K562 (cell line): ENCODE measurements around the gene C6orf89. TPM values are rescaled to one million over a fixed set of nuclear protein-coding genes. Genes with fewer than 3 reads are reported as not detected.
A peak's percentile ranks its signal among the peaks of the same experiment; 100 is the strongest.

ENCODE experiments used
- CBX8 ChIP-seq: fragments of 200-600 bp; sonication (generic); IDR thresholded peaks from 2 replicates; pipeline ENCODE4 v1.6.1; 2012; ENCODE audit warnings: borderline replicate concordance, mixed run types, low read depth, mild to moderate bottlenecking, moderate library complexity, mixed read lengths, low read length, control low read depth, inconsistent platforms; ENCODE audit not compliant: poor library complexity, severe bottlenecking; ENCODE audit errors: extremely low read depth
- CHCHD3 ChIP-seq: fragments of 250-450 bp; sonication (Bioruptor Pico); IDR thresholded peaks from 2 replicates; pipeline ENCODE4 v2.1.2; 2022; ENCODE audit warnings: mild to moderate bottlenecking
- CREBBP ChIP-seq: IDR thresholded peaks from one replicate; pipeline ENCODE4 v1.6.1; 2012; ENCODE audit warnings: low read depth, mild to moderate bottlenecking, control low read depth, inconsistent platforms, low read length
- ESRRA ChIP-seq: fragments of 450-650 bp; IDR thresholded peaks from 2 replicates; pipeline ENCODE4 v1.6.1; 2014; ENCODE audit warnings: low read depth, mild to moderate bottlenecking, moderate library complexity, borderline replicate concordance
- FOXM1 ChIP-seq, 2 experiments: fragments of 450-650 bp in 1 of 2; sonication (generic) in 1 of 2; formaldehyde crosslinking in 1 of 2; IDR thresholded peaks; 2 replicates each; pipeline versions ENCODE4 v1.6.1 to v1.9.0; 2017 to 2022; ENCODE audit warnings: low read depth in 2 of 2, mild to moderate bottlenecking in 2 of 2, missing genetic modification reagents in 1 of 2, moderate library complexity in 1 of 2
- GATAD2A ChIP-seq: fragments of 450-650 bp; IDR thresholded peaks from 2 replicates; pipeline ENCODE4 v1.6.1; 2017
- HDAC8 ChIP-seq: fragments of 450-650 bp; IDR thresholded peaks from 2 replicates; pipeline ENCODE4 v1.6.1; 2016; ENCODE audit warnings: mild to moderate bottlenecking, missing genetic modification characterization, moderate library complexity, missing compliant biosample characterization
- KDM5B ChIP-seq: fragments of 200-600 bp; sonication (generic); IDR thresholded peaks from 2 replicates; pipeline ENCODE4 v1.6.1; 2012; ENCODE audit warnings: low read depth, mild to moderate bottlenecking, moderate library complexity, low read length, control low read depth, inconsistent platforms; ENCODE audit not compliant: insufficient replicate concordance
- NFE2 ChIP-seq: IDR thresholded peaks from 2 replicates; pipeline ENCODE4 v1.6.1; 2014; ENCODE audit warnings: antibody characterized with exemption, low read depth
- POLR2B ChIP-seq: fragments of 450-650 bp; IDR thresholded peaks from 2 replicates; pipeline ENCODE4 v1.6.1; 2018; ENCODE audit warnings: low read depth; ENCODE audit not compliant: partially characterized antibody
- PTTG1 ChIP-seq: fragments of 450-650 bp; IDR thresholded peaks from 2 replicates; pipeline ENCODE4 v1.6.1; 2016; ENCODE audit warnings: low read depth, mild to moderate bottlenecking, missing genetic modification characterization, missing compliant biosample characterization
- RAD51 ChIP-seq: fragments of 450-650 bp; IDR thresholded peaks from 2 replicates; pipeline ENCODE4 v1.7.1; 2016; ENCODE audit warnings: low read depth, mild to moderate bottlenecking, borderline replicate concordance
- RUNX1 ChIP-seq: sonication (generic); IDR thresholded peaks from 2 replicates; pipeline ENCODE4 v1.6.1; 2016; ENCODE audit warnings: antibody characterized with exemption, low read depth
- TBL1XR1 ChIP-seq, 2 experiments: IDR thresholded peaks; 2 replicates each; pipeline ENCODE4 v1.6.1; 2012; ENCODE audit warnings: improper control_type of control experiment in 2 of 2, low read length in 2 of 2, mild to moderate bottlenecking in 1 of 2
- ZNF146 ChIP-seq: IDR thresholded peaks from one replicate; pipeline ENCODE4 v1.6.1; 2018; ENCODE audit warnings: missing compliant biosample characterization; ENCODE audit not compliant: unreplicated experiment
- ZNF384 ChIP-seq: IDR thresholded peaks from 2 replicates; pipeline ENCODE4 v1.6.1; 2012; ENCODE audit warnings: low read depth, low read length, improper control_type of control experiment
- polyA plus RNA-seq, 8 experiments: library from polyadenylated mRNA; depleted of rRNA in 4 of 8; stranded (reverse) in 5 of 8; unstranded in 3 of 8; fragments of >200 nt; fragmentation: Nextera tagmentation in 2 of 8; fragmentation: Illumina TruSeq in 1 of 8; extraction: Ambion mirVana in 2 of 8; extraction: Trizol in 1 of 8; gene quantifications; 2 replicates each; pipeline versions ENCODE4 v1.2.1 to v1.2.3, GENCODE V29; 2011 to 2014; ENCODE audit warnings: inconsistent platforms in 1 of 8, missing spikeins in 1 of 8
- total RNA-seq, 7 experiments: library from RNA; depleted of rRNA in 6 of 7; stranded (reverse); fragments of >200 nt in 6 of 7; fragmentation: Illumina TruSeq in 2 of 7; extraction: Trizol in 2 of 7; gene quantifications; 2 replicates each; pipeline versions ENCODE4 v1.2.1 to v1.2.3, GENCODE V29; 2011 to 2021; ENCODE audit warnings: low replicate concordance in 1 of 7
- TF ChIP-seq, protein P1 (sequence below), 2 experiments: fragments of 200-800 bp in 1 of 2; sonication (Bioruptor generic) in 1 of 2; sonication (generic) in 1 of 2; formaldehyde crosslinking in 1 of 2; IDR thresholded peaks in 1 of 2; conservative IDR thresholded peaks in 1 of 2; 2 replicates each; pipeline versions ENCODE4 v1.5.0 to v1.6.1; 2016 to 2020; ENCODE audit warnings: missing compliant biosample characterization in 1 of 2, missing genetic modification characterization in 1 of 2, missing genetic modification reagents in 1 of 2
- TF ChIP-seq, protein P2 (sequence below), 2 experiments: fragments of 250-450 bp in 1 of 2; fragments of 450-650 bp in 1 of 2; sonication (Bioruptor Pico) in 1 of 2; IDR thresholded peaks; 2 replicates each; pipeline versions ENCODE4 v1.6.1 to v1.8.0; 2016 to 2021; ENCODE audit warnings: mild to moderate bottlenecking in 2 of 2, moderate library complexity in 2 of 2, missing compliant biosample characterization in 1 of 2, missing genetic modification characterization in 1 of 2
- TF ChIP-seq, protein P3 (sequence below): fragments of 250-450 bp; sonication (Bioruptor Pico); IDR thresholded peaks from 2 replicates; pipeline ENCODE4 v1.8.0; 2022; ENCODE audit warnings: inconsistent platforms
- TF ChIP-seq, protein P4 (sequence below): fragments of 450-650 bp; conservative IDR thresholded peaks from 2 replicates; pipeline ENCODE4 v1.6.1; 2016; ENCODE audit warnings: missing genetic modification characterization, low read depth, mild to moderate bottlenecking, missing compliant biosample characterization, moderate library complexity

C6orf89 gene
- total and polyA plus RNA-seq, 9 of the 15 experiments (the other 6 are each of a cell fraction or from before 2014, with no cell fraction given), result 35.2 to 111 (median 58.5) TPM

DNA sequence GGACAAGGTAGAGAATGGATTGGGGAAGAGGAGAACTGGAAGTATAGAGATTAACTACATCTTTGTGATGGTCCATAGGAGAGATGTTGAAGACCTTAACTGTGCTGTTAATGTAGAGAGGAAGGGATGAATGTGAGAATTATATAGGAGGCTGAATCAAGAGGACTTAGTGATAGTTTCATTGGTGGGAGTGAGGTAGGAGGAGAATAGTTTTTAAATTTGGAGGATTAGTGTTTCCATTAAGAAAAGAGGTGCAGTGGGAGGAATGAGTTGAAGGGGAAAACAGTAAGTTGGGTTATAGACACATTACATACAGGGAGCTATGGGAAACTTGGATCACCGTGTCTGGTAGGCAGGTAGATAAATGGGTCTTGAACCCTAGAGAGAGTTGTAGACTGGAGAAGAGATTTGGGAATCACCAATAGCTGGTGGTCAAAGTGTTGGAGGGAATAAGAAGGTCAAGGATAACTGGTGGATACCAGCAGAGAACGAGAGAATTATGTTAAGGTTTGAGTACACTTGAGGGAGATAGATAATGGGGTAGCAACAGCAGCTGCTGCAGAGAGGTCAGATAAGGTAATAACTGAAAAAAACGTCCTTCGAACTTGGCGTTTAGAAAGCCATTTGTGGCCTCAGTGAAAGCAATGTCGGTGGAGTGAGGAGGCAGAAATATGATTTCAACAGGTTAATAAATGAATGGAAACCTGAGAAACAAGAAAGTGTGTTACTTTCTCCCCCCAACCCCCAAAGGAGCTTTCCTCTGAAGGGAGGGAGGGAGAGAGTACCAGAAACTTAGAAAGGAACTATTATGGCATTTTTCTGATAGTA, 3.1 kb downstream of the C6orf89 start (continued):
- TF ChIP-seq, protein P1, sequence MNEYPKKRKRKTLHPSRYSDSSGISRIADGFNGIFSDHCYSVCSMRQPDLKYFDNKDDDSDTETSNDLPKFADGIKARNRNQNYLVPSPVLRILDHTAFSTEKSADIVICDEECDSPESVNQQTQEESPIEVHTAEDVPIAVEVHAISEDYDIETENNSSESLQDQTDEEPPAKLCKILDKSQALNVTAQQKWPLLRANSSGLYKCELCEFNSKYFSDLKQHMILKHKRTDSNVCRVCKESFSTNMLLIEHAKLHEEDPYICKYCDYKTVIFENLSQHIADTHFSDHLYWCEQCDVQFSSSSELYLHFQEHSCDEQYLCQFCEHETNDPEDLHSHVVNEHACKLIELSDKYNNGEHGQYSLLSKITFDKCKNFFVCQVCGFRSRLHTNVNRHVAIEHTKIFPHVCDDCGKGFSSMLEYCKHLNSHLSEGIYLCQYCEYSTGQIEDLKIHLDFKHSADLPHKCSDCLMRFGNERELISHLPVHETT (CRISPR knock-in tag; conservative IDR thresholded peaks at IDR 0.05 in 1 of 2, IDR thresholded peaks at IDR 0.05 in 1 of 2), result peak in 1 of 2 experiments; percentile 55; a peak in 1 of 4 replicates
- TF ChIP-seq, protein P2, sequence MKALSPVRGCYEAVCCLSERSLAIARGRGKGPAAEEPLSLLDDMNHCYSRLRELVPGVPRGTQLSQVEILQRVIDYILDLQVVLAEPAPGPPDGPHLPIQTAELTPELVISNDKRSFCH (CRISPR knock-in tag; IDR thresholded peaks at IDR 0.05), result peak; percentile 56; the same call in 1 of the 2 replicates
- TF ChIP-seq, protein P2 (tag; IDR thresholded peaks at IDR 0.05), result peak; percentile 49; the same call in 1 of the 2 replicates
- no peak for TF ChIP-seq RAD51
- no peak for TF ChIP-seq NFE2
- TF ChIP-seq POLR2B, result peak; percentile 40
- TF ChIP-seq ESRRA, result peak; percentile 85
- peak; percentile 96 for TF ChIP-seq ZNF384
- peak; percentile 25 for TF ChIP-seq KDM5B
- TF ChIP-seq FOXM1 (IDR thresholded peaks at IDR 0.05; ENCODE audit: low read depth), result peak; percentile 62
- TF ChIP-seq FOXM1 (CRISPR knock-in tag; IDR thresholded peaks at IDR 0.05; ENCODE audit: low read depth), result no peak
- no peak for TF ChIP-seq ZNF146 (CRISPR knock-in tag)
- TF ChIP-seq GATAD2A, result peak; percentile 40; the same call in 1 of the 2 replicates
- TF ChIP-seq, protein P3, sequence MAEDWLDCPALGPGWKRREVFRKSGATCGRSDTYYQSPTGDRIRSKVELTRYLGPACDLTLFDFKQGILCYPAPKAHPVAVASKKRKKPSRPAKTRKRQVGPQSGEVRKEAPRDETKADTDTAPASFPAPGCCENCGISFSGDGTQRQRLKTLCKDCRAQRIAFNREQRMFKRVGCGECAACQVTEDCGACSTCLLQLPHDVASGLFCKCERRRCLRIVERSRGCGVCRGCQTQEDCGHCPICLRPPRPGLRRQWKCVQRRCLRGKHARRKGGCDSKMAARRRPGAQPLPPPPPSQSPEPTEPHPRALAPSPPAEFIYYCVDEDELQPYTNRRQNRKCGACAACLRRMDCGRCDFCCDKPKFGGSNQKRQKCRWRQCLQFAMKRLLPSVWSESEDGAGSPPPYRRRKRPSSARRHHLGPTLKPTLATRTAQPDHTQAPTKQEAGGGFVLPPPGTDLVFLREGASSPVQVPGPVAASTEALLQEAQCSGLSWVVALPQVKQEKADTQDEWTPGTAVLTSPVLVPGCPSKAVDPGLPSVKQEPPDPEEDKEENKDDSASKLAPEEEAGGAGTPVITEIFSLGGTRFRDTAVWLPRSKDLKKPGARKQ (CRISPR knock-in tag), result no peak
- no peak for TF ChIP-seq CBX8
- no peak for TF ChIP-seq PTTG1
- TF ChIP-seq TBL1XR1 (IDR thresholded peaks at IDR 0.05; ENCODE audit: low read length in 2 of 2), result peak in 1 of 2 experiments; percentile 76; a peak in 2 of 4 replicates
- TF ChIP-seq, protein P4, sequence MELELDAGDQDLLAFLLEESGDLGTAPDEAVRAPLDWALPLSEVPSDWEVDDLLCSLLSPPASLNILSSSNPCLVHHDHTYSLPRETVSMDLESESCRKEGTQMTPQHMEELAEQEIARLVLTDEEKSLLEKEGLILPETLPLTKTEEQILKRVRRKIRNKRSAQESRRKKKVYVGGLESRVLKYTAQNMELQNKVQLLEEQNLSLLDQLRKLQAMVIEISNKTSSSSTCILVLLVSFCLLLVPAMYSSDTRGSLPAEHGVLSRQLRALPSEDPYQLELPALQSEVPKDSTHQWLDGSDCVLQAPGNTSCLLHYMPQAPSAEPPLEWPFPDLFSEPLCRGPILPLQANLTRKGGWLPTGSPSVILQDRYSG (tag), result no peak; the same call in 1 of the 2 replicates
- TF ChIP-seq CREBBP, result no peak
- TF ChIP-seq CHCHD3, result peak; percentile 74; the same call in 1 of the 2 replicates
- no peak for TF ChIP-seq RUNX1
- TF ChIP-seq HDAC8 (tag), result no peak
